Measurements from ENCODE around the gene GPBP1. TPM values are rescaled to one million over a fixed set of nuclear protein-coding genes. Genes with fewer than 3 reads are reported as not detected.

The GPBP1 gene
- total RNA-seq, 2 experiments from 2014 or later = 77.0 to 99.2 TPM

- Histone ChIP-seq H3K79me2 (ENCODE audit: insufficient read depth, low read depth, low read length) (no peaks in the 10 kb centered on the region), H2AFZ (ENCODE audit: low read length) (no peak overlapping the region), H4K20me1 (ENCODE audit: insufficient read depth, low read length) (no peaks in the 10 kb centered on the region), H3K9me3 (ENCODE audit: low read length) (no peaks in the 10 kb centered on the region), H3K4me3 (ENCODE audit: low read depth, low read length, poor library complexity, severe bottlenecking) (no peak overlapping the region), H3K9me2 (ENCODE audit: insufficient read depth, low read length) (no peaks in the 10 kb centered on the region), H3K4me1 (ENCODE audit: insufficient read depth, low read length, poor library complexity, severe bottlenecking) (no peaks in the 10 kb centered on the region), H3K4me2 (ENCODE audit: low read length) (no peak overlapping the region), H3K36me3 (ENCODE audit: insufficient read depth, low read length) (peaks cover 24% of the 10 kb centered on the region), H3K27ac (ENCODE audit: low read depth, low read length, poor library complexity, severe bottlenecking) (no peak overlapping the region)
- intact Hi-C loops (cut with micrococcal nuclease; ENCODE audit: unreplicated experiment) = no loop called here
- TF ChIP-seq CTCF (conservative IDR thresholded peaks at IDR 0.05; ENCODE audit: low read length) (no peak), EZH2phosphoT487 (IDR thresholded peaks at IDR 0.05; ENCODE audit: borderline replicate concordance, low read depth, low read length) (no peak)
- ChIA-PET CTCF (ENCODE audit: unreplicated experiment) (no interaction called here), POLR2A (interaction anchor here (0.5 to 1.2 kb wide), 3 partner anchors 353 to 1041 kb away, joined by 3 to 4 read pairs (median 3); no protein-coding TSS in a partner anchor)
- no TSS peak for BruUV-seq (replicated peaks)
- no peak for DNase-seq (ENCODE audit: low spot score)
These were observed 93.9 kb downstream of the GPBP1 start for GRCh38 chr5:57267805-57268204.

- Histone ChIP-seq H3K9me3 (ENCODE audit: low read length) (no peaks in the 10 kb centered on the region), H2AFZ (ENCODE audit: low read length) (no peak overlapping the region), H3K4me1 (ENCODE audit: insufficient read depth, low read length, poor library complexity, severe bottlenecking) (no peaks in the 10 kb centered on the region), H3K36me3 (ENCODE audit: insufficient read depth, low read length) (no peaks in the 10 kb centered on the region), H3K9me2 (ENCODE audit: insufficient read depth, low read length) (no peaks in the 10 kb centered on the region), H4K20me1 (ENCODE audit: insufficient read depth, low read length) (no peaks in the 10 kb centered on the region), H3K27ac (ENCODE audit: low read depth, low read length, poor library complexity, severe bottlenecking) (no peak overlapping the region), H3K4me2 (ENCODE audit: low read length) (no peak overlapping the region), H3K79me2 (ENCODE audit: insufficient read depth, low read depth, low read length) (no peaks in the 10 kb centered on the region), H3K4me3 (ENCODE audit: low read depth, low read length, poor library complexity, severe bottlenecking) (no peak overlapping the region)
- no peak for DNase-seq (ENCODE audit: low spot score)
- no TSS peak for BruUV-seq (replicated peaks)
- POLR2A ChIA-PET = no interaction called here
- CTCF ChIA-PET (ENCODE audit: unreplicated experiment) = no interaction called here
- intact Hi-C loops (cut with micrococcal nuclease; ENCODE audit: unreplicated experiment) = loop anchor here (2.0 to 10.0 kb wide), 2 partner anchors 1006 to 1342 kb away; no protein-coding TSS in a partner anchor
- no peak for TF ChIP-seq CTCF (conservative IDR thresholded peaks at IDR 0.05; ENCODE audit: low read length)
- TF ChIP-seq EZH2phosphoT487 (IDR thresholded peaks at IDR 0.05; ENCODE audit: borderline replicate concordance, low read depth, low read length) = no peak
These were observed 102.5 kb downstream of the GPBP1 start for GRCh38 chr5:57276353-57276752.

GRCh38 chr5:57277085-57277484 is 103.2 kb downstream of the GPBP1 start:
- no peaks in the 10 kb centered on the region for H3K9me2 ChIP-seq (ENCODE audit: insufficient read depth, low read length)
- H3K4me3 ChIP-seq (ENCODE audit: low read depth, low read length, poor library complexity, severe bottlenecking) = no peak overlapping the region
- H3K79me2 ChIP-seq (ENCODE audit: insufficient read depth, low read depth, low read length) = no peaks in the 10 kb centered on the region
- TF ChIP-seq EZH2phosphoT487 (IDR thresholded peaks at IDR 0.05; ENCODE audit: borderline replicate concordance, low read depth, low read length) = no peak
- TF ChIP-seq CTCF (conservative IDR thresholded peaks at IDR 0.05; ENCODE audit: low read length) = peak; percentile 77
- DNase-seq (ENCODE audit: low spot score) = peak; percentile 36
- H3K4me2 ChIP-seq (ENCODE audit: low read length) = no peak overlapping the region
- no TSS peak for BruUV-seq (replicated peaks)
- POLR2A ChIA-PET = interaction anchor here (0.7 kb wide), 1 partner anchor 417 kb away, joined by 3 read pairs; no protein-coding TSS in a partner anchor
- H3K4me1 ChIP-seq (ENCODE audit: insufficient read depth, low read length, poor library complexity, severe bottlenecking) = no peaks in the 10 kb centered on the region
- CTCF ChIA-PET (ENCODE audit: unreplicated experiment) = no interaction called here
- no peaks in the 10 kb centered on the region for H4K20me1 ChIP-seq (ENCODE audit: insufficient read depth, low read length)
- H2AFZ ChIP-seq (ENCODE audit: low read length) = no peak overlapping the region
- no peaks in the 10 kb centered on the region for H3K36me3 ChIP-seq (ENCODE audit: insufficient read depth, low read length)
- H3K9me3 ChIP-seq (ENCODE audit: low read length) = no peaks in the 10 kb centered on the region
- H3K27ac ChIP-seq (ENCODE audit: low read depth, low read length, poor library complexity, severe bottlenecking) = no peak overlapping the region
- intact Hi-C loops (cut with micrococcal nuclease; ENCODE audit: unreplicated experiment) = loop anchor here (1.0 to 10.0 kb wide), 3 partner anchors 376 to 1342 kb away; no protein-coding TSS in a partner anchor
